ENCODE results near the gene AGAP1. TPM values are rescaled to one million over a fixed set of nuclear protein-coding genes. Genes with fewer than 3 reads are reported as not detected.

Gene AGAP1
- total RNA-seq, 1 experiment from 2014 or later = 25.8 TPM

GRCh38 chr2:235543851-235544688 is 50.2 kb downstream of the AGAP1 start:
- H3K23ac ChIP-seq (ENCODE audit: insufficient read length, low read depth, low read length) = no peak overlapping the region
- TF ChIP-seq, protein P1, sequence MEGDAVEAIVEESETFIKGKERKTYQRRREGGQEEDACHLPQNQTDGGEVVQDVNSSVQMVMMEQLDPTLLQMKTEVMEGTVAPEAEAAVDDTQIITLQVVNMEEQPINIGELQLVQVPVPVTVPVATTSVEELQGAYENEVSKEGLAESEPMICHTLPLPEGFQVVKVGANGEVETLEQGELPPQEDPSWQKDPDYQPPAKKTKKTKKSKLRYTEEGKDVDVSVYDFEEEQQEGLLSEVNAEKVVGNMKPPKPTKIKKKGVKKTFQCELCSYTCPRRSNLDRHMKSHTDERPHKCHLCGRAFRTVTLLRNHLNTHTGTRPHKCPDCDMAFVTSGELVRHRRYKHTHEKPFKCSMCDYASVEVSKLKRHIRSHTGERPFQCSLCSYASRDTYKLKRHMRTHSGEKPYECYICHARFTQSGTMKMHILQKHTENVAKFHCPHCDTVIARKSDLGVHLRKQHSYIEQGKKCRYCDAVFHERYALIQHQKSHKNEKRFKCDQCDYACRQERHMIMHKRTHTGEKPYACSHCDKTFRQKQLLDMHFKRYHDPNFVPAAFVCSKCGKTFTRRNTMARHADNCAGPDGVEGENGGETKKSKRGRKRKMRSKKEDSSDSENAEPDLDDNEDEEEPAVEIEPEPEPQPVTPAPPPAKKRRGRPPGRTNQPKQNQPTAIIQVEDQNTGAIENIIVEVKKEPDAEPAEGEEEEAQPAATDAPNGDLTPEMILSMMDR (conservative IDR thresholded peaks at IDR 0.05) = no peak
- no peak for DNase-seq
- no peak overlapping the region for H3K4me3 Mint-ChIP-seq
- no peak overlapping the region for H2BK120ac ChIP-seq (ENCODE audit: low read depth, low read length, poor library complexity, severe bottlenecking)
- H3K36me3 Mint-ChIP-seq (ENCODE audit: insufficient read depth in 1 of 3, low read depth in 3 of 3) = no peaks in the 10 kb centered on the region; a peak in 1 of 7 replicates
- peaks cover 39 to 48% of the 10 kb centered on the region in 2 experiments for H3K4me1 Mint-ChIP-seq
- no peak overlapping the region for H3K27ac ChIP-seq (ENCODE audit: insufficient read length, low read depth, low read length)
- no peaks in the 10 kb centered on the region for H3K9me3 Mint-ChIP-seq
- H3K4me1 ChIP-seq (ENCODE audit: insufficient read depth, low read length) = peaks cover 8% of the 10 kb centered on the region; the same call in 1 of the 2 replicates
- no peak overlapping the region for H3T11ph ChIP-seq (ENCODE audit: low read length)
- no peak overlapping the region for H4K5ac ChIP-seq (ENCODE audit: insufficient read length, low read depth, low read length)
- H2AFZ ChIP-seq (ENCODE audit: low read length) = no peak overlapping the region
- no peaks in the 10 kb centered on the region for H4K20me1 ChIP-seq (ENCODE audit: control insufficient read depth, insufficient read depth, insufficient read length)
- H2AK5ac ChIP-seq (ENCODE audit: insufficient read length, low read length) = peak overlapping the region; percentile 16
- no peak overlapping the region for H2BK12ac ChIP-seq (ENCODE audit: insufficient read length, low read depth, low read length)
- H3K27me3 Mint-ChIP-seq (ENCODE audit: low read depth) = no peaks in the 10 kb centered on the region
- WGBS (ENCODE audit: extremely low coverage, insufficient read length, low lambda C conversion rate) = no CpG with 5 or more reads among the region's 25 CpGs
- H3K9ac ChIP-seq (ENCODE audit: extremely low read depth, insufficient read length, low read length) = no peak overlapping the region
- H2BK5ac ChIP-seq (ENCODE audit: insufficient read length, low read length) = no peak overlapping the region
- H2BK20ac ChIP-seq (ENCODE audit: low read depth, low read length, poor library complexity, severe bottlenecking) = no peak overlapping the region
- H2BK15ac ChIP-seq (ENCODE audit: low read depth, low read length) = no peak overlapping the region
- H3K14ac ChIP-seq (ENCODE audit: insufficient read depth, low read length) = no peak overlapping the region
- H3K27me3 ChIP-seq (ENCODE audit: insufficient read depth, low read length) = no peaks in the 10 kb centered on the region
- peaks cover 16% of the 10 kb centered on the region; the same call in 1 of the 2 replicates for H3K79me2 ChIP-seq (ENCODE audit: insufficient read depth, low read length)
- no peaks in the 10 kb centered on the region for H3K23me2 ChIP-seq (ENCODE audit: insufficient read length, low read depth, low read length, poor library complexity, severe bottlenecking)
- H3K4ac ChIP-seq (ENCODE audit: low read depth, low read length) = no peak overlapping the region; the same call in 1 of the 2 replicates
- no peak overlapping the region for H3K18ac ChIP-seq (ENCODE audit: insufficient read length, low read depth, low read length)
- H3K56ac ChIP-seq (ENCODE audit: insufficient read length, low read depth, low read length) = no peak overlapping the region
- H3K4me2 ChIP-seq (ENCODE audit: insufficient read depth, insufficient read length, low read length) = no peak overlapping the region
- no peak overlapping the region for H3K27ac Mint-ChIP-seq
- H4K91ac ChIP-seq (ENCODE audit: insufficient read length, low read depth, low read length) = no peak overlapping the region
- no peaks in the 10 kb centered on the region for H3K9me3 ChIP-seq (ENCODE audit: control insufficient read depth, low read depth, low read length)
- no peak overlapping the region for H4K8ac ChIP-seq (replicated peaks; ENCODE audit: insufficient read length, low read depth, low read length)
- H3K79me1 ChIP-seq (ENCODE audit: insufficient read depth, low read depth, low read length, poor library complexity, severe bottlenecking) = peaks cover 3% of the 10 kb centered on the region

Measured in H9 (cell line).